ENCODE measurements around the gene PARK7.

Gene PARK7

DNA sequence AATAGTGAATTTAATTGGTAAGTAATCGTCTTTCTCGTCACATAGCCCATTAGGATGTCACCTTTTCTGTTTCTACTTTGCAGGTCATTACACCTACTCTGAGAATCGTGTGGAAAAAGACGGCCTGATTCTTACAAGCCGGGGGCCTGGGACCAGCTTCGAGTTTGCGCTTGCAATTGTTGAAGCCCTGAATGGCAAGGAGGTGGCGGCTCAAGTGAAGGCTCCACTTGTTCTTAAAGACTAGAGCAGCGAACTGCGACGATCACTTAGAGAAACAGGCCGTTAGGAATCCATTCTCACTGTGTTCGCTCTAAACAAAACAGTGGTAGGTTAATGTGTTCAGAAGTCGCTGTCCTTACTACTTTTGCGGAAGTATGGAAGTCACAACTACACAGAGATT, 23.3 kb downstream of the PARK7 start:
- no peak for DNase-seq (ENCODE audit: low read depth in 2 of 2)

DNA sequence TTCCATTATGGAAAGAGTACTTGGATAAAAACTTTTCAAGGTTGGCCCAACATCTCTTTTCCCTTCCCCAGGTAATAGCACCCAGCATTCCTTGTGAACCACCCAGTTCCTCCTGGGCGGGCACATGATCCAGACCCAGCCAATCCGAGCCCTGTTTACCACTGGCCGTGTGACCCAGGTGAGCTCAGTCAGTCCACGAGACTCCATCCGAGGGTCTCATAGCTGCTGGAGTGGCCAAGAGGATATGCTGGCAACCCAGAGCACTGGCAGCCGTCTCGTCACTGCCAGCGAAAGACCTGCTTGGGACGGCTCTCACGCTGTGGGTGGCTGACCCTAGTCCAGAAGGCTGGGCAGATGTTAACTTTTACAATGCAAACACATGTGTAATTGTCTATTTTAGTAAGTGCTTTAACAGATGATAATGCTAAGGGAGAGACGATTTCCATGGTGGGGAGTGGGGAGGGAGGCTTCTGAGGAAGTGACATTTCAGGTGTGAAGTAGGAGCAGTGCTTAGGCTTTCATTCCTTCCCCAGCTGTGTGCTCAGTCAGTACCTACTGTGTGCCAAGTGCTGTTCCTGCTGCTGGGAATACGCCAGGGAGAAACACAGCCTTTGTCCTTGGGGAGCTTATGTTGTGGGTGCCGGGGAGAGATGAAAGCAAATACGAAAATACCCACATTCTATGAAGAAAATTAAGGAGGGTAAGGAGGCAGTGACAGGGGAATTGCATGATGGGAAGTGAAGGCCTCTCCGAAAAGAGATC, 24.5 kb downstream of the PARK7 start:
- no peak for DNase-seq (ENCODE audit: low read depth in 2 of 2)

DNA sequence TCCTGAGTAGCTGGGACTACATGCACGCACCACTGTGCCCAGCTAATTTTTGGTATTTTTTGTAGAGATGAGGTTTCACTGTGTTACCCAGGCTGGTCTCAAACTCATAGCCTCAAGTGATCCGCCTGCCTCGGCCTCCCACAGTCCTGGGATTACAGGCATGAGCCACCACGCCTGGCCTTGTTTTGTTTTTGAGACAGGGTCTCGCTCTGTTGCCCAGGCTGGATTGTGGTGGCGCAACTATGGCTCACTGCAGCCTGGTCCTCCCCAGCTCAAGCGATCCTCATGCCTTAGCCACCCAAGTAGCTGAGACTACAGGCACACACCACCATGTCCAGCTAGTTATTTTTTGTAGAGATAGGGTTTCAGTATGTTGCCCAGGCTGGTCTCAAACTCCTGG, 26.0 kb downstream of the PARK7 start:
- no peak for DNase-seq (ENCODE audit: low read depth in 2 of 2)

DNA sequence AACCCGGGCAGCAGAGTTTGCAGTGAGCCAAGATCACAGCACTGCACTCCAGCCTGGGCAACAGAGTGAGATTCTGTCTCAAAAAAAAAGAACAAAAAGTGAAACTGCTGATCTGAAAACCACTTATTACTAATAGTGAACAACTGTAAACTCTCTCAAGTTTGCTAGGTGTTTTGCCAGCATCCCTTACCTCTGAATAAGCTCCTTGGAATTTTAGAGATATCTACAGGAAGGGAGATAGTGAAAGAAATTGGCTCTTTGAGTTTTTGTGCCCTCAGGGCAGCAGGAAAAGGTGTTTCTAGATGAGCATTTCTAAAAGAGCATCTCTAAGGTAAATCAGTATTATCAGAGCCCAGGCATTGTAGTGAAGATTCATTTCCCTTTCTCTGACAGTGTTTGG, 27.1 kb downstream of the PARK7 start:
- no peak for DNase-seq (ENCODE audit: low read depth in 2 of 2)

DNA sequence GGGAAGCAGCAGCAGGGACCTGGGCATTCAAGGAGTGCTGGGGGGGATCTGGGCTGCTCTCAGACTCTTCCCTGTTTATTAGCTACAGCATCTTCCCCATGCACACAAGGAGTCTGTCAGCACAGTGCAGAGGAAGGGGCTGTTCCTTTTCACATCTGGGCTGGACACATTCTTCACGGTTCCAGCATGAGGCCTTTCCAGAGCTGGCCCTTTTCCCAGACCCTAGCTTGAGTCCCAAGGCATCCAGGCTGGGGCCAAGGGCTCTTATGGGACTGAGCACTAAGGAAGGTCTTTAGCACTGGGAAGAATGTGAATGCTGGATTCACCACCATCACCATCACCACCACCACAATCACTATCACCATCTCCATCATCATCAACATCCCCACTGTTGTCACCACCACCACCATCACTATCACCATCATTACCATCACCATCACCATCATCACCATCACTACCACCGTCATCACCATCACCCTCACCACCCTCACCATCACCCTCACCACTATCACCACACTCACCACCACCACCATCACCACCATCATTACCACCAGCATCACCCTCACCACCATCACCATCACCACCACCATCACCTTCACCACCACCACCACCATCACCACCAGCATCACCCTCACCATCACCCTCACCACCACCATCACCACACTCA, 28.4 kb downstream of the PARK7 start:
- DNase-seq (ENCODE audit: low read depth in 2 of 2) = no peak

DNA sequence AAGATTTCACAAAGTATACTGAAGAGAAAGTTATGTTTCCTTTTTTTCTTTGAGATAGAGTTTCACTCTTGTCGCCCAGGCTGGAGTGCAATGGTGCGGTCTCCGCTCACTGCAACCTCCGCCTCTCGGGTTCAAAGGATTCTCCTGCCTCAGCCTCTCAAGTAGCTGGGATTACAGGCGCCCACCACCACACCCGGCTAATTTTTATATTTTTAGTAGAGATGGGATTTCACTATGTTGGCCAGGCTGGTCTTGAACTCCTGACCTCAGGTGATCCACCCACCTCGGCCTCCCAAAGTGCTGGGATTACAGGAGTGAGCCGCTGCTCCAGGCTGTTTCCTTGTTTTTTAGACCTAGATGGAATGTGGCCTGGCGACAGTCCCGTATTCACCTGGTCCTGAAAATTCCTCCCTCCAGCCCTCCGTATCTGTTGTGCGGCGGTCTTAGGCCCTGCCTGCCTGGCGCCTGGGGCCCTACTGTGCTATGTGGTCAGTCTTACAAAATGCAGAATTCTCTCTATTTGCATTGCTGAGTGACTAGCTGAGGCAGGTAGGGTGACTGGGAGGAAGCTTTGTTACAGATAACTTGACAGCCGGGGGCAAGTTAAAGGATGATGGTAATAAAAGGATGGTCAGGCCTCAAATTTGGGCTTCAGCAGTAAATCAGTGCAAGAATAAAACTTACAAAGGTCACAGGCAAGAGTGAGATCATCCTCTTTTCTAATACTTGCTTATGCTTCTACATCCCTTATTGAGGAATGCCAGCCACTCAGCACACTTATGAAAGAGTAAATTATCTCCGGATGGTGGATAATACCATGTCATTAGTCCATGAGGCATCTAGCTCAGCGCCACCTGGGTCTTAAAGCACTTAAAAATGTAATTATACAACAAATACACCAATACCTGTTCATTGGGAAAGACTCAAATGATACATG, 30.3 kb downstream of the PARK7 start:
- DNase-seq (ENCODE audit: low read depth in 2 of 2) = no peak

DNA sequence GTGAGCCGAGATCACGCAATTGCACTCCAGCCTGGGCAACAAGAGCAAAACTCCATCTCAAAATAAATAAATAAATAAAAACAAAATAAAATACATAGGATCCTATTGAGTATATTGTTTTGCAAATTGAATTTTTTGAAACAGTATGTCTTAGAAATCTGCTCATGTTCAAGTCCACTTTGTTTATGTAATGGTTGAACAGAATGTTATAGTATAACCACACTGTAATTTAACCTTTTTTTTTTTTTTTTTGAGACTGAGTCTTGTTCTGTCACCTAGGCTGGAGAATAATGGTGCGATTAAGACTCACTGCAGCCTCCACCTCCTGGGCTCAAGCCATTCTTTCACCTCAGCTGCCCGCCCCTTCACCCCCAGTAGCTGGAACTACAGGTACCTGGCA, 31.4 kb downstream of the PARK7 start:
- no peak for DNase-seq (ENCODE audit: low read depth in 2 of 2)

DNA sequence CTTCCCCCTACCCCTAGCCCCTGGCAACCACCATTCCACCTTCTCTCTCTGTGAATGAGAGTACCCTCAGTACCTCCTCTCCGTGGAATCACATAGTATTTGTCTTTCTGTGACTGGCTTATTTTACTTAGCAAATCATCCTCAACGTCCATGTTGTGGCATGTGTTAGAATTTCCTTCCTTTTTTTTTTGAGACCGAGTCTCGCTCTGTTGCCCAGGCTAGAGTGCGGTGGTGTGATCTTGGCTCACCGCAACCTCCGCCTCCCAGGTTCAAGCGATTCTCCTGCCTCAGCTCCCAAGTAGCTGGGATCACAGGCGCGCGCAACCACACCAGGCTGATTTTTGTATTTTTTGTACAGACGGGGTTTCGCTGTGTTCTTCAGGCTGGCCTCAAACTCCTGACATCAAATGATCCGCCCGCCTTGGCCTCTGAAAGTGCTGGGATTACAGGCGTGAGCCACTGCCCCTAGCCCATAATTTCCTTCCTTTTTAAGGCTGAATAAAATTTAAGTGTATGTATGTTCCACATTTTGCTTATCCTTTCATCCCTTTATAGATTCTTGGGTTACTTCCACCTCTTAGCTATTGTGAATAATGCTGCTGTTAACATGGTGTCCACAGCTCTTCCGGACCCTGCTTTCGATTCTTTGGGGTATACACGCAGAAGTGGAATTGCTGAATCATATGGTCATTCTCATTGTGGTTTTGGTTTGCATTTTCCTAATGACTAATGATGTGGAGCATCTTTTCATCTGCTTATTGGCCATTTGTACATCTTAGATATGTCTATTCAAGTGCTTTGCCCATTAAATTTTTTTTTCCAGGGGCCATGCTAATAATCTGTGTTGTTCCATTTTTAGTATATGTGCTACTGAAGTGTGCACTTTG, 32.3 kb downstream of the PARK7 start:
- no peak for DNase-seq (ENCODE audit: low read depth in 2 of 2)

DNA sequence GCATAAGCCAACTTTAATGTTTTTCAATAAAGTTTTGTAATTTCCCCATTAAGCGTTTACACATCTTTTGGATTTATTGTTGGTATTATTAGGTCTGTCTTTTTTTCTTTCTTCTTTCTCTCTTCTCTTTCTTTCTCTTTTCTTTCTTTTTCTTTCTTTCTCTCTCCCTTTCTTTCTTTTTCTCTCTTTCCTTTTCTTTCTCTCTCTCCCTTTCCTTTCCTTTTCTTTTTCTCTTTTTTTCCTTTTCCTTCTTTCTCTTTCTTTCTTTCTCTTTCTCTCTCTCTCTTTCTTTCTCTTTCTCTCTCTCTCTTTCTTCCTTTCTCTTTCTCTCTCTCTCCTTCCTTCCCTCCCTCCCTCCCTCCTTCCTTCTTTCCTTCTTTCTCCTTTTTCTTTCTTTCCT, 33.3 kb downstream of the PARK7 start:
- DNase-seq (ENCODE audit: low read depth in 2 of 2) = no peak

DNA sequence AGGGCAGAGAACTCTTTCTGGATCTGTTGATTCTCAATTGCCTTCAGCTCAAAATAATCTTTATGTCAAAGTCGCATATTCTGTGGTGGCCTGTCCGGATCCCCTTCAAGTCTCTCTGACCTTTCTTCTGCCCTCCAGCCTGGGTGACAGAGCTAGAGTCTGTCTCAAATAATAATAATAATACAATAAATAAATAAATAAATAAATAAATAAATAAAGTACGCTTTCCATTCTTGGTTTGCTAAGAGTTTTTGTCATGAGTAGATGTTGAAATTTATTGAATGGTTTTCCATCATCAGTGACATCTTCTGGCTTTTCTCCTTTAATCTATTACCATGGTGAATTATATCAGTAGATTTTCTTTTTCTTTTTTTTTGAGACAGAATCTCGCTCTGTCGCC, 33.9 kb downstream of the PARK7 start:
- DNase-seq (ENCODE audit: low read depth in 2 of 2) = no peak

DNA sequence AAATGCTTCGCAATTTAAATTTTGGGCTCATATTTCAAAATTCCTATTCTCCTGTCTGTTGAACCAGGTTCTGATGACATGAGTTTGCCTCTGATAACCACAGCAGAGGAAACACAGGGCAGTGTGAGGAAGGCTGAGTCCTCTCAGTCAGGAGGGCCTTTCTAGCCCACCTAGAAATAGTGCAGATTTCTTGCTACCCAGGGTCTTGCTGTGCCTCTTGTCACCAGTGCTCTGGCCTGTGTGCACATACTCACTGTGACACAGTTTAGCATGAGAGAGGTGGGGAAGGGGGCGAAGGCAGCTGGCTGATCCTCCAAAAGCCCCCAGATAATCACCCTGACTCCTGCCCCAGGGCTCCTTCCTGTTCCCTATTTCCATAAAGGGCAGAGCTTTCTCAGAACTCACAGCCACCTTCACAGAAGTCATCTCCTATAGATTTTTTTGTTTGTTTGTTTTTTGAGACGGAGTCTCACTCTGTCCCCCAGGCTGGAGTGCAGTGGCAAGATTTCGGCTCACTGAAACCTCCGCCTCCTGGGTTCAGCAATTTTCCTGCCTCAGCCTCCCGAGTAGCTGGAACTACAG, 40.9 kb downstream of the PARK7 start:
- DNase-seq (ENCODE audit: low read depth in 2 of 2) = no peak

DNA sequence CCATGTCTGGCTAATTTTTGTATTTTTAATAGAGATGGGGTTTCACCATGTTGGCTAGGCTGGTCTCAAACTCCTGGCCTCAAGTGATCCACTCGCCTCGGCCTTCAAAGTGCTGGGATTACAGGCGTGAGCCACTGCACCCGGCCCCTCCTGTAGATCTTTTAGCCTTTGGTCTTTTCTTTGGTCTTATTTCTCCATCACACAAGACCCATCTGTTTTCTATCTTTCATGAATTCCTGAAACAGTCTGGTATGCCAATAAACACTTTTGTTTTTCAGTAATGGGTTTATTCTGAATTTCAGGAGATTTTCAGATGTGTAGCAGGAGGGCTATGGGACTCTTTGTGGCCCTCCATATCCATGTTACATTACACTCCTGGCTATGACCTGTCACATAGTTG, 41.4 kb downstream of the PARK7 start:
- no peak for DNase-seq (ENCODE audit: low read depth in 2 of 2)

DNA sequence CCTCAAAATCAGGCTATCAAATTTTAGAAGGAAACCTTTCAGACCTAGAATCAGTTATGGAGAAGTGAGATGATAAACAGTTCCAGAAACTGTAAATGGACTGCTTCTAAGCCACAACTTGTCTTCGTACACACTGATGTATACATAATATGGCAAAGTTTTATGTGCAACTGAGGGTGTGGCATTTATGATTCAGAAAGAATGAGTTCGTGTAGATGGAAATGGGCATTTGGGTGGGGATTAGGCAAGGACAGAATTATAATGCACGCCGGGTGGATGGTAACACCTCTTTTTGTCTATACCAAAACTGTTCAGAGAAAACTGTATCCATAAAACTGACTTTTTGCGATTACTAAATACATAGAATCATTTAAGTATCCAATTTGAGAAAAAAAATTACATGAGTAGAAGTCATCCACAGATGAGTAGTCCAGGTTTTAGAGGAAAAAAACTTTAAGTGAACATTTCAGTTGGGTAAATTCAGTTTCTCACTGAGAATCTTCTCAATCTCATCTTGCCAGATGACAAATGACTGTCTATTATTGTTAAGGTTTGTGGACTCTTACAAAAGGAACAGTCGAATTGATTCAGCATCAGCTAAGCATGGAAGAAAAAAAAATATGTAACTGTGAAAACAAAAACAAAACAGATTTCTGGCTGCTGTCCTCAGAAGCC, 42.1 kb downstream of the PARK7 start:
- no peak for DNase-seq (ENCODE audit: low read depth in 2 of 2)

DNA sequence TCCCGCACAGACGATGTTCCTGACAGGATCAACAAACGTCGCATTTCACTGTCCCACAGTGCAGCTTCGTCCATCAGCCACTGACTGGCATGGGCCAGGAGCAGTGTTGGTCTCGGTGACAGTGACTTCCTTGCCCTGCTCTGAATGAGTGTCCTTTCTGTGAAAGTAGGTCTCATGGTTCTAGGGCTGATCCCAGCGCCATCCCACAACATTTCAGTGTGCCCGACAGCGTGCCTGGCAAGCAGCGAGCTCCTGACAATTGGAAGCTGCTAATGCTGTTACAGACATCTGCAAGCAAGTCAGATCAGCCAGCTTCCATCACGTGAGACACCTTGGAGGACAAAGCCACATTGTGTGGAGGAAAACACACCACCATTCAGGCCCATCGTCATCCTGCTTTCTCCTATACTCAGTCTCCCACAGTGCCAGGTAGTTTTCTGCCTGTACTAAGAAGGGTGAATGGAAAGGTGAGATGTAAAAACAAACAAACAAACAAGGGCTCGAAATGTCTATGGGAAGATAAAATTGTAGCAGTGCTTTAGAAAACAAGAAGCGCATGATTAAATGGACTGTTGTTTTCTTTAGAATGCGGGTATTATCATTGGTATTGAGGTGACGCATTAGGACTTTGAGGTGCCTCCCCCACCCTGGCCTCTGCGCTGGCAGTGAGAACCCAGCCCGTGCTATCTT, 42.7 kb downstream of the PARK7 start:
- no peak for DNase-seq (ENCODE audit: low read depth in 2 of 2)

DNA sequence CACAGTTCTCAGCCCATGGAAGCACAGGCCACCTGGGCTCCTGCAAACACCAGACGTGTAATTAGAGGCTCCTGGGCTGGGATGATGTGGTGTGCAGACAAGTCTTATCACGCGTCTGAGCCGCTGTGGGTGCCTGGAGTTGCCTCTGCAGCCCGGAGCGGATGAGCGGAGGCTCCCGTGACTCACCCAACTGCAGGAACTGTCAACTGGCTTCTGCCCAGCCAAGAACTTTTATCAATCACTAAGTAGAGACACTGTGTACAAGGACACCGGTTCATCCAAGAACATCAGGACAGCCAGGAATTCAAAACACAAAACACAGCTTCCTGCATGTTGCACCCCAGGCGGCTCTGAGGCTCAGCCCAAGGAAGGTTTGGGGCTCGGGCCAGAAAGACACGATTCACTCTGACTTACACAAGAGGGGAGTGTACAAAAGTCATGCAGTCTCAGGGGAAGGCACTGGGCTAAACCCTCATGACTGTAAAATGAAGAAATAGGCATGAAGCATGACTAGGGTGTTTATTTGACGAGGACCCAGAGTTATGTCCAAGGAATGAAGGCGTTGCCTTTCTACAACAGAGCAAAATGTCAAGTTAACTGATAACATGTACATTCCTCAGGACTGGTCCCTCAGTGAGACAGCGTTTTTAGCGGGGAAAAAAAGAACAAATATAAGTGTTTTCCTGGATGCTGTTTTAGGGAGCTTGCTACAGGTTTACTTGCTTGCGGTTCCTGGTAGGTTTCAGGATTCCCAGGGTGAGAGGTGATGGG, 43.5 kb downstream of the PARK7 start:
- no peak for DNase-seq (ENCODE audit: low read depth in 2 of 2)

DNA sequence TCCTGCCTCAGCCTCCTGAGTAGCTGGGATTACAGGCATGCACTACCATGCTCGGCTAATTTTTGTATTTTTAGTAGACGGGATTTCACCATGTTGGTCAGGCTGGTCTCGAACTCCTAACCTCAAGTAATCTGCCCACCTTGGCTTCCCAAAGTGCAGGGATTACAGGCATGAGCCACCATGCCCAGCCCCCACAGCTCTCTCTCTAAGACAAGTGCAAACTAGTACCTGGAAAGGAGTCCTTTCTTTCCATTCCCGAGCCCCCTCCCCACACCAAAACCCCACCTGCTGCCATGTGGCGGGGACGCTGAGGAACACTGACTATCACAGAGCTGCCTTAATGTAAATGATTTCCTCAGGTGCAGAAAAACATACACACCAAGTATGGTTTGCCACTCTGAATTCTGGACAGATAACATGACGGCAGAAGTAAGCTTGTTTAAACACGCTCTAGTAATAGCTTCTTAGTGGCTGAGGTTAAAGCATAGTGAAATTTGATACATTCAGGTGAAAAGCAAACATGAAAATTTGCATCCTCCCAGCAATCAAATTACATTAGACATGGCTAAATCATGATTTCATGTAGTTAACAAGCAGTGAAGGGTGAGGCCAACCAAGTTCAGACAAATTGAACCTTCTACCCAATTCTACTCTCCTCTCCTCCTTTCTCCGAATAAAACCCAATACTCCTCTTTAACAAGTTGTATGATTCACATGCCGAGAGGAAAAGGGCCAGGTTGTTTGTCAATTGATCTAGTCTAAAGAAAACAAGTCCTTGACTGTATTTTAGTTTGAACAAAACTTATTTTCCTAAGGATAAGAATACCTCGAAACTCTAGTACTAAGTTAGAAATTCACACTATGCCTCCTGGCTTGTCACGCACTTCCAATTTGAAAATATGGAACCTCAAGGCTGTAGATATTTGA, 44.8 kb downstream of the PARK7 start:
- no peak for DNase-seq (ENCODE audit: low read depth in 2 of 2)

DNA sequence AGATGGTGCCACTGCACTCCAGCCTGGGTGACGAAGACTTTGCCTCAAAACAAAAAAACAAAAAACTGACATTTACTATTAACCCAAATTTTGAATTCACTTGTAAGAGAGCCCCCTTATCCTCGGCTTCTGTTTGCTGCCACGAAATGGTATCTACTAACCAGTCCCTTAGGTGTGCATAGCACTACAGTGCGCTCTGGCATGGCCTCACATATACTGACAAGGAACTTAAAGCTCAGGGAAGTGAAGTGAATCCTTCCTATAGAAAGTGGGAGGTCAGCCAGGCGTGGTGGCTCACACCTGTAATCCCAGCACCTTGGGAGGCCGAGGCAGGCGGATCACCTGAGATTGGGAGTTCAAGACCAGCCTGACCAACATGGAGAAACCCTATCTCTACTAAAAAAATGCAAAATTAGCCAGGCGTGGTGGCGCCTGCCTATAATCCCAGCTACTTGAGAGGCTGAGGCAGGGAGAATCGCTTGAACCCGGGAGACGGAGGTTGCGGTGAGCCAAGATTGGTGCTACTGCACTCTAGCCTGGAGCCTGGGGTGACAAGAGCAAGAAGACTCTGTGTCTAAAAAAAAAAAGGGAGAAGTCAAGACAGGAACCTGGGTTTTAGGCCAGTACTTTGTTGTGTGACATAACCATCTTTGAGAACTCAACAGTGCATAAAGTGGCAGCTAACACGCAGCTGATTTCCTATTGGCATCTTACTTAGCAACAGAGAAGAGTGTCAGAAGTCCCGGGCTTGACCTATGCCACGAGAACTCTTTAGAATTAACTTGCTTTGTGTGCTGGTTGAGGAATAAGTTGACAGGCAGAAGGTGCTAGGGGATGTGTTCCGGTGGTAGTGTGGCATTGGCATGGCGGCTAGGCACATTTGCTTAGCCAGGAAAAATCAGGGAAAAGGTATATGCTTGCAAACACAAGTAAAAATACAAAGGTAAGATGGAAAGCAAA, 47.8 kb downstream of the PARK7 start:
- no peak for DNase-seq (ENCODE audit: low read depth in 2 of 2)
